ENCODE data around the gene RBM38.
"Not testable (repeated sequence)": the region's sequence is repeated elsewhere in the genome, so short reads cannot be mapped to it uniquely, and the experiment has no call there.

Gene RBM38

GRCh38 chr20:57420571-57421252 is 29.5 kb downstream of the RBM38 start:
- no peak for DNase-seq

- no peak for DNase-seq
Observed at GRCh38 chr20:57421253-57422220, 30.3 kb downstream of the RBM38 start.

- no peak for DNase-seq
Observed at GRCh38 chr20:57422254-57422653, 31.1 kb downstream of the RBM38 start.

GRCh38 chr20:57425150-57426013 is 34.2 kb downstream of the RBM38 start:
- DNase-seq, result no peak

GRCh38 chr20:57426271-57426689 is 35.1 kb downstream of the RBM38 start:
- DNase-seq, result no peak

- no peak for DNase-seq
Observed at GRCh38 chr20:57426831-57427230, 35.6 kb downstream of the RBM38 start.

- DNase-seq, result no peak
Observed at GRCh38 chr20:57428324-57429158, 37.3 kb downstream of the RBM38 start.

- no peak for DNase-seq
Observed at GRCh38 chr20:57429159-57429496, 37.9 kb downstream of the RBM38 start.

GRCh38 chr20:57429580-57430200 is 38.5 kb downstream of the RBM38 start:
- no peak for DNase-seq

GRCh38 chr20:57430201-57430596 is 39.0 kb downstream of the RBM38 start:
- not testable (repeated sequence) for DNase-seq

GRCh38 chr20:57431539-57431835 is 40.3 kb downstream of the RBM38 start:
- no peak for DNase-seq

- no peak for DNase-seq
Observed at GRCh38 chr20:57432480-57432861, 41.3 kb downstream of the RBM38 start.

GRCh38 chr20:57432862-57433491 is 41.8 kb downstream of the RBM38 start:
- DNase-seq, result peak; percentile 27 to 80 (median 66)

GRCh38 chr20:57433657-57434389 is 42.6 kb downstream of the RBM38 start:
- DNase-seq, result peak in 2 of 6 experiments; percentile 8 to 9

- DNase-seq, result no peak
Observed at GRCh38 chr20:57434390-57434700, 43.1 kb downstream of the RBM38 start.

- DNase-seq, result no peak
Observed at GRCh38 chr20:57435105-57435497, 43.9 kb downstream of the RBM38 start.

- DNase-seq, result peak; percentile 19 to 45 (median 34)
Observed at GRCh38 chr20:57435498-57436222, 44.5 kb downstream of the RBM38 start.

GRCh38 chr20:57436223-57436545 is 45.0 kb downstream of the RBM38 start:
- DNase-seq, result no peak

GRCh38 chr20:57437267-57437666 is 46.1 kb downstream of the RBM38 start:
- DNase-seq, result no peak

GRCh38 chr20:57437672-57438330 is 46.6 kb downstream of the RBM38 start:
- DNase-seq, result no peak

Data from stimulated activated naive CD4-positive, alpha-beta T cell (primary cell).